NT2/D1 (cell line): ENCODE results near the gene AIP.

Experiments used
- DNase-seq: peaks from one replicate; pipeline ENCODE4 v3.0.0-alpha.2; 2011; ENCODE audit warnings: low read depth, low spot score
- H3K27me3 ChIP-seq: 2 replicates; pipeline ENCODE4 v1.6.0; 2011; ENCODE audit warnings: mild to moderate bottlenecking; ENCODE audit not compliant: insufficient read length, insufficient read depth
- H3K36me3 ChIP-seq: 2 replicates; pipeline ENCODE4 v1.6.1; 2011; ENCODE audit warnings: mild to moderate bottlenecking, low read length, mixed read lengths; ENCODE audit not compliant: insufficient read depth, insufficient read length
- H3K4me1 ChIP-seq: 2 replicates; pipeline ENCODE4 v1.5.1; 2011; ENCODE audit not compliant: insufficient read depth, insufficient read length
- H3K4me3 ChIP-seq: 2 replicates; pipeline ENCODE4 v1.5.1; 2011; ENCODE audit warnings: low read depth; ENCODE audit not compliant: insufficient read length
- H3K9ac ChIP-seq: 2 replicates; pipeline ENCODE4 v1.6.0; 2011; ENCODE audit warnings: low read depth; ENCODE audit not compliant: insufficient read length
- H3K9me3 ChIP-seq: 2 replicates; pipeline ENCODE4 v1.5.1; 2011; ENCODE audit warnings: mild to moderate bottlenecking, low read length; ENCODE audit not compliant: insufficient read depth
- SUZ12 ChIP-seq: IDR thresholded peaks from 2 replicates; pipeline ENCODE4 v1.6.1; 2011; ENCODE audit not compliant: insufficient read length, insufficient read depth; ENCODE audit errors: extremely low read depth
- YY1 ChIP-seq: IDR thresholded peaks from 2 replicates; pipeline ENCODE4 v1.6.1; 2011; ENCODE audit not compliant: insufficient read length, insufficient read depth
- ZNF274 ChIP-seq: IDR thresholded peaks from 2 replicates; pipeline ENCODE4 v1.6.1; 2011; ENCODE audit warnings: mild to moderate bottlenecking, low read depth, low read length

Gene AIP

DNA sequence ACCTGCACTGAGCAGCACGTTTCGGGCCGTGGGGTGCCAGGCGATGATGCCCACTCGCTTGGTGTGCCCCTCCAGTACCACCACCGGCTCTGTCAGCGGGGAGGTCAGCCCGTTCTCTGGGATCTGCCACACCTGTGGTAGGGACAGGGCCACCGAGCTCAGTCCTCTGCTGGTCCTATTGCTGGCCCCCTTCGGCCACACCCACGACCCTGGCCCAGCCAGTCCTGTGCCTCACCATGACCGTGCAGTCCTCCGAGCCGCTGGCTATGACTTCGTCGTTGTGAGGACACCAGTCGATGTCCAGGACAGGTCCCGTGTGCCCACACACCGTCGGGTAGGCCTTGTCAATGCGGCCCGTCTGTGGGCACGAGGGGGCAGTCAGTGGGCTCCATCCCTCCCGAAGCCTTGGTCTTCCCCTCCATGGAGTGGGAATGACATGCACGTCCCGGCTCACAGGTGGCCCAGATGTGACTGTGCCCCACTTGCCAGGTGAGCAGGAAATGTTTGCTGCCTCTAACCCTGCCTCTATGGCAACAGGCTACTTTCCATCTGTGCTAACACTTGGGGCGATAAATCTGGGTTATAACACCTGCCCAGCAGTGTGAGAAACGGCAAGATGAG lies 41.0 kb upstream of the AIP start:
- peaks cover 4% of the 10 kb centered on the region for H3K27me3 ChIP-seq
- H3K9me3 ChIP-seq = no peaks in the 10 kb centered on the region
- H3K4me1 ChIP-seq = peaks cover 37% of the 10 kb centered on the region
- no peak overlapping the region for H3K4me3 ChIP-seq
- peak overlapping the region; percentile 62 for H3K9ac ChIP-seq
- peaks cover 53% of the 10 kb centered on the region for H3K36me3 ChIP-seq
- no peak for DNase-seq
- TF ChIP-seq ZNF274 (no peak), YY1 (no peak), SUZ12 (no peak)

DNA sequence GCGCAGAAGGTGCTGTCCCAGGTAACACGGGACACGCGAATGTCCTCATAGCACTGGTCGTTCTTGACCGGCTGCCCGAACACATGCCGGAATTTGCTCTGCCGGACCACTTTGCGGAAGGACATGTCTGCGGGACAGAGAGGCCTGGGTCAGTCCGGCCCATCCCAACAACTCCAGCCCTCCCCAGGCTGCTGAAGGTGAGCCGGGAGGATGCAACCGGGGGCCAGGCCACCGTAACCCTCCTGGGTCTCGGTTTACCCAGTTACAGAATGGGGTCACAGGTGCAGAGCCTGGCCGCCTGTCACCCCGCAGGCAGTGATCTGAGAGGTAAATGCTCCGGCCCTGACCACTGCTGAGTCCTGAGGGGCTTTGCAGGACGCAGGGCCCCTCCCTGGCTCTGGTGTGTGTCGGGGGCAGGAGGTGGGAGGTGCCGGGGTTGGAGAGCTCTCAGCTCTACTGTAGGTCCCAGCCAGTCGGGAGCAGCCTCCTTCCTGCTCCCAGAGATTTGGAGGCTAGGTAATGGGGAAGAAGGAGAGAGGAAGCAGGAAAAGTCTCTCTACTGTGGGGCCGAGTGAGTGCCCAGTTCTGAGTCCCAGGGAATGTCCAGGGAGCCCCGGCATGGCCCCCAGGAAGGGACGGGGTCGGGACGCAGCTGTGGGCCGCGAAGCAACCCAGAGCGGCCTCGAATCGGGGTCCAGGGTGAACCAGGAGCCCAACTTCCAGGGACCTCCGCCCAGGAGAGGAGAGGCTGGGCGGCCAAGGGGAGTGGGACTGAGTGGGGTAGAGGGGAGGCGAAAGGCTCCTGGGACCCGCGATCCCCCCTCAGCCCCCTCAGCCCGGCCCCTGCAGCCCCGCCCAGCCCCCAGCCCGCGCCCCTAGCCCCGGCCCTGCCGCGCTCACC lies 40.1 kb upstream of the AIP start:
- Histone ChIP-seq H3K9ac (peak overlapping the region; percentile 97), H3K36me3 (peaks cover 46% of the 10 kb centered on the region), H3K4me3 (peak overlapping the region; percentile 89), H3K9me3 (no peaks in the 10 kb centered on the region), H3K27me3 (peaks cover 4% of the 10 kb centered on the region), H3K4me1 (peaks cover 32% of the 10 kb centered on the region)
- no peak for DNase-seq
- no peak for TF ChIP-seq ZNF274
- TF ChIP-seq YY1 = no peak
- no peak for TF ChIP-seq SUZ12

DNA sequence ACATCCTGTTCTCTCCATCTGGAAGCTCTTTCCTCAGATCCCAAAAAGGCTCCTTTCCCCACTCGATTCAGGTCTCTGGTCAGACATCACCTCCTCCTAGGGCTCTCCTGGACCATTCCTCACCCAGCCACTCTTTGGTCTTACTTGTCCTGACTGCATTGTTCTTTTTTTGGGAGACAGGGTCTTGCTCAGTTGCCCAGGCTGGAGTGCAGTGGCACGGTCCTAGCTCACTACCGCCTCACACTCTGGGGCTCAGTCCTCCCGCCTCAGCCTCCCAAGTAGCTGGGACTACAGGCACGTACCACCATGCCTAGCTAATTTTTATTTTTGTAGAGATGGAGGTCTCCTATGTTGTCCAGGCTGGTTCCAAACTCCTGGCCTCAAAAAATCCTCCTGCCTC lies 37.3 kb upstream of the AIP start:
- peaks cover 4% of the 10 kb centered on the region for H3K27me3 ChIP-seq
- no peak overlapping the region for H3K4me3 ChIP-seq
- no peaks in the 10 kb centered on the region for H3K9me3 ChIP-seq
- no peak overlapping the region for H3K9ac ChIP-seq
- peaks cover 25% of the 10 kb centered on the region for H3K4me1 ChIP-seq
- no peak for DNase-seq
- H3K36me3 ChIP-seq = peaks cover 20% of the 10 kb centered on the region
- TF ChIP-seq YY1 (no peak), SUZ12 (no peak), ZNF274 (no peak)

DNA sequence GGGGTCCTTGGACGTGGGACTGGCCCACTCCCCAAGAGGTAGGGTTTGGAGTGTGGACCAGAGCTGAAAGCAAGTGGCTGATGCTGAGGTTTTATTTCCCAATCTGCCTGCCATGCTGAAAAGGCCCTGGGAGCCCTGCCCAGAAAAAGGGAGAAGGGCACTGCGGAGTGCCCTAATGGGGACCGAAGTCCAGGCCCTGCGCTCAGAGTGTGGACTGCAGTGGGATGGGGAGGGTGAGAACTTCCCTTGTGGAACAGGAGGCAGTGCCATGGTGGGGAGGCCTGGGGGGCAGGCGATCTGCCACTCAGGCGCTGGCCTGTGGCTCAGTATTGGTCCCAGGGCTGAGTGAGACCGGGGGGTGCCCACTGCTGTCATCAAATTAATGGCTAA lies 34.6 kb upstream of the AIP start:
- peaks cover 10% of the 10 kb centered on the region for H3K27me3 ChIP-seq
- H3K9ac ChIP-seq = no peak overlapping the region
- no peak for DNase-seq
- no peaks in the 10 kb centered on the region for H3K36me3 ChIP-seq
- H3K9me3 ChIP-seq = no peaks in the 10 kb centered on the region
- H3K4me3 ChIP-seq = no peak overlapping the region
- TF ChIP-seq ZNF274 = no peak
- TF ChIP-seq YY1 = no peak
- no peak for TF ChIP-seq SUZ12
- H3K4me1 ChIP-seq = peaks cover 15% of the 10 kb centered on the region

DNA sequence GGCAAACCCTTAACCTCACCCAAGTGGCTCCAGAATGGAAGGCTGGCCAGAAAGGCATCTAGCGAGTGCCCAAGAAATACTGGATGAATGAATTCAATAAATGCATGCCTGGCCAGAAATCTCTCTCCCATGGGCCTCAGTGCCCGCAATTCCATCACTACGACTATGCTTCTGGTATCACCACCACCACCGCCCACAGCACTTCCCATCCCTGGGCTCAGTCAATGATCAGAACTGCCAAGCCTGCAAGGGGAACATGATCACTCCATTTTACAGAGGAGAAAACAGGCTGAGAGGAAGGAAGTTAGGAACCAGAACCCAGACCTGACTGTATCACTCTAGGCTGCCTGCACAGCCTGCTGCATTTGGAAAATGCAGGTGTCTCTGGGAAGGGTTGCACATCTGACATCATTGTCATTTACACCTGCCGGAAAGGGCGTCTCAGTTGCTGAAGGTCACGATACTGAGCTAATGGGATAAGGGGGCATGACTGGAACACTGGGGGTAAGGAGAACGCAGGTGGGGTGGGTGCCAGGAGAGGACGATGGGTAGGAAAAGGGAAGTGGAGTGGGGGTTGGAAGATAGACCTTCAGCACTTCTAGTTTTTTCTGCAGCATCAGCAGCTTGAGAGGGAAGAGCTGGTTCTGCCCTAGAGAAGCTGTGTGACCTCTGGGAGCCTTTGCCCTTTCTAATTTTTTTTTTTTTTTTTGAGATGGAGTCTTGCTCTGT lies 33.5 kb upstream of the AIP start:
- H3K4me3 ChIP-seq = no peak overlapping the region
- no peak for DNase-seq
- peaks cover 21% of the 10 kb centered on the region for H3K4me1 ChIP-seq
- TF ChIP-seq YY1 (no peak), SUZ12 (no peak), ZNF274 (no peak)
- peaks cover 10% of the 10 kb centered on the region for H3K27me3 ChIP-seq
- H3K36me3 ChIP-seq = no peaks in the 10 kb centered on the region
- H3K9me3 ChIP-seq = no peaks in the 10 kb centered on the region
- H3K9ac ChIP-seq = no peak overlapping the region

DNA sequence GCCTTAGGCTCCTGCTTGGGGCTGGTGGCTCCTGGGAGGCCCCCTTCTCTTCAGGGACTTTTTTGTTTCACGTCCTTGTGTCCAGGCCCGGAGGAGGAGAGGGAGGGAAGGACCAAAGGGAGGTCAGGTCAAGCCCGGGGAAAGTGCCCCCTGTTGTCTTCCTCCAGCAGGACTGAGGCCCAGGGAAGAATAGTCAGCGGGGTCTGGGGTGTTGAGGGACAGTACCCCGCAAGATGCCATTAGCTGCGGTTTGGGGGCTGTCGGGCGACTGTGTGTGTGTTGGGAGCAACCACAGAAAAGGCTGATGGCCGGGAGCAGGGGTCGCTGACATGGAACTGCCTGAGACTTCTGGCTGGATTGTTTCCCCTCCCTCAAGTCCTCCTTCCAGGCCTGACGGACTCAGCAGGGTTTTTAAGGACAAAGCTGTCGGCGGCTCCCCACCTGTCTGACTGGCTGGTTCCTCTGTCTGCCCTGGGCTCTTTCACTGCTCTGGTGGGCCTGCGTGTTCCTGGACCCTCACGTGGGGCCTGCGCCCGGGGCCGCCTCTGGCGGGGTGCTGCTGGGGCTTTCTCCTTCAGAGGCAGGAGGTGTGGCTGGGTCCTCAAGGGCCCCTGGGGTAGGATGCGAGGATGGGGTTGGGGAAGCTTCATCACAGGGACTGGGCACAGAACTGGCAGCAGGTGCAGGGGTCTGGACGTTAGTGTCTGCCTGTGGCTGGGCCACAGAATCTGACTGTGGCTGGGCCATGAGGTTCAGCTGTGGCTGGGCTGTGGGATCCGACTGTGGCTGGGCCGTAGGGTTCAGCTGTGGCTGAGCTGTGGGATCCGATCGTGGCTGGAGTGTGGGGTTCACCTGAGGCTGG lies 31.8 kb upstream of the AIP start:
- DNase-seq = no peak
- TF ChIP-seq ZNF274 = no peak
- no peak for TF ChIP-seq SUZ12
- Histone ChIP-seq H3K9ac (no peak overlapping the region), H3K4me1 (peaks cover 21% of the 10 kb centered on the region), H3K4me3 (no peak overlapping the region), H3K27me3 (peaks cover 6% of the 10 kb centered on the region), H3K9me3 (no peaks in the 10 kb centered on the region), H3K36me3 (no peaks in the 10 kb centered on the region)
